Osteocyte (in vitro differentiated cells): ENCODE data around the gene PTPRN2. TPM values are rescaled to one million over a fixed set of nuclear protein-coding genes. Genes with fewer than 3 reads are reported as not detected.

Experiments used
- DNase-seq: peaks from one replicate; pipeline ENCODE4 v3.0.0; 2021; ENCODE audit warnings: mixed read lengths; ENCODE audit not compliant: unreplicated experiment; ENCODE audit errors: extremely low spot score
- H3K27ac Mint-ChIP-seq: one replicate; pipeline ENCODE4 v1.8.0; 2021; ENCODE audit warnings: mild to moderate bottlenecking, mixed read lengths; ENCODE audit not compliant: unreplicated experiment
- H3K27me3 Mint-ChIP-seq: one replicate; pipeline ENCODE4 v1.8.0; 2021; ENCODE audit warnings: mixed read lengths; ENCODE audit not compliant: unreplicated experiment
- H3K36me3 Mint-ChIP-seq: one replicate; pipeline ENCODE4 v1.8.0; 2021; ENCODE audit warnings: mixed read lengths; ENCODE audit not compliant: unreplicated experiment
- H3K4me1 Mint-ChIP-seq: one replicate; pipeline ENCODE4 v1.8.0; 2021; ENCODE audit warnings: mixed read lengths; ENCODE audit not compliant: unreplicated experiment
- H3K4me3 Mint-ChIP-seq: one replicate; pipeline ENCODE4 v1.8.0; 2021; ENCODE audit warnings: mild to moderate bottlenecking, moderate library complexity, mixed read lengths; ENCODE audit not compliant: unreplicated experiment
- H3K9me3 Mint-ChIP-seq: one replicate; pipeline ENCODE4 v1.8.0; 2021; ENCODE audit warnings: mixed read lengths; ENCODE audit not compliant: unreplicated experiment
- CTCF ChIP-seq: fragments of 200-600 bp; sonication (generic); IDR thresholded peaks from 2 replicates; pipeline ENCODE4 v1.5.0; 2021; ENCODE audit warnings: antibody characterized with exemption, mild to moderate bottlenecking, moderate library complexity
- total RNA-seq: library from RNA; stranded (reverse); gene quantifications from 2 replicates; pipeline ENCODE4 v1.2.1, GENCODE V29; 2021

The PTPRN2 gene
- total RNA-seq, 1 donor from 2014 or later = 0.59 TPM

- H3K4me3 Mint-ChIP-seq = no peak overlapping the region
- H3K36me3 Mint-ChIP-seq = no peaks in the 10 kb centered on the region
- no peaks in the 10 kb centered on the region for H3K27me3 Mint-ChIP-seq
- TF ChIP-seq CTCF = no peak
- H3K9me3 Mint-ChIP-seq = peaks cover 34% of the 10 kb centered on the region
- no peak for DNase-seq
- no peak overlapping the region for H3K27ac Mint-ChIP-seq
- no peaks in the 10 kb centered on the region for H3K4me1 Mint-ChIP-seq
Observed at GRCh38 chr7:157909370-157909769, 678.3 kb downstream of the PTPRN2 start.

DNA sequence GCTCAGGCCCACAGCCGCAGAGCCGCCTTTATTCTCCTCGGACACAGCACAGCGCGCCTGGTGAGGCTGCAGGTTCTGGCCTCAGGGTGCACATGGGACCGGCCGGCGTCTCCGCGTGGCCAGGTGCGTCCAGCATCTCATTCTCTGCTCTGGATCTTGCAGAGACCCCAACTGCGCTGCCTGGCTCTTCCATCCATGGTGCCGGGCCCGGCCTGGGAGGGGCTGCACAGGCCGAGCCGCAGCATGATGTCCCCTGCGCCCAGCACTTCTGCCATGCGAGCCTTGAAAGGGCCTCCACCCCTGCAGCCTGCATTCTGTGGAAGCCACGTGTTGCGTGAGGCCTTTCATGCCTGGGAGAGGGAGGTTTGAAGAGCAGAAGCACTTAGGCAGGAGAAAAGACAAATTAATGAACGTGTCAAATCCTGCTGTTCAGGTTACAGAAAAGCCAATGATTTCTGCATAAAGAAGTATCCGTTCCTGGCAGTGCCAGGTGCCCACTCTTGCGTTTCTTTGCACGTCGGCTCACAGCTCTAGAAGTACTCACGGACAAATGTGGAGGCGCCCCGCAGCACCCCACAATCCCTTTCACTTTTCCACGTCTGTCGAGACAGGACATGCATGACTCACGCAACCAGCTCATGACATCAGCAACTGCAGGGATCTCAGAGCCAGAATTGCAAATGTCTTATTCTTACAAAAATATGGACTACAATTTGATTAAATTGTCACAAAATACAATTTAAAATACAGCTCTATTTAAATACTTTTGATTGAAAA, 679.4 kb downstream of the PTPRN2 start:
- TF ChIP-seq CTCF = no peak
- no peaks in the 10 kb centered on the region for H3K27me3 Mint-ChIP-seq
- H3K27ac Mint-ChIP-seq = no peak overlapping the region
- no peaks in the 10 kb centered on the region for H3K36me3 Mint-ChIP-seq
- H3K9me3 Mint-ChIP-seq = peaks cover 28% of the 10 kb centered on the region
- no peak for DNase-seq
- H3K4me1 Mint-ChIP-seq = no peaks in the 10 kb centered on the region
- no peak overlapping the region for H3K4me3 Mint-ChIP-seq

- H3K36me3 Mint-ChIP-seq = no peaks in the 10 kb centered on the region
- H3K4me1 Mint-ChIP-seq = no peaks in the 10 kb centered on the region
- no peak overlapping the region for H3K4me3 Mint-ChIP-seq
- peaks cover 22% of the 10 kb centered on the region for H3K9me3 Mint-ChIP-seq
- no peaks in the 10 kb centered on the region for H3K27me3 Mint-ChIP-seq
- DNase-seq = no peak
- TF ChIP-seq CTCF = no peak
- no peak overlapping the region for H3K27ac Mint-ChIP-seq
Observed at GRCh38 chr7:157907091-157907490, 680.5 kb downstream of the PTPRN2 start.

GRCh38 chr7:157906583-157906982, 681.0 kb downstream of the PTPRN2 start:
- DNase-seq = no peak
- H3K27ac Mint-ChIP-seq = no peak overlapping the region
- peaks cover 16% of the 10 kb centered on the region for H3K9me3 Mint-ChIP-seq
- no peak for TF ChIP-seq CTCF
- H3K4me3 Mint-ChIP-seq = no peak overlapping the region
- no peaks in the 10 kb centered on the region for H3K4me1 Mint-ChIP-seq
- no peaks in the 10 kb centered on the region for H3K27me3 Mint-ChIP-seq
- H3K36me3 Mint-ChIP-seq = no peaks in the 10 kb centered on the region

DNA sequence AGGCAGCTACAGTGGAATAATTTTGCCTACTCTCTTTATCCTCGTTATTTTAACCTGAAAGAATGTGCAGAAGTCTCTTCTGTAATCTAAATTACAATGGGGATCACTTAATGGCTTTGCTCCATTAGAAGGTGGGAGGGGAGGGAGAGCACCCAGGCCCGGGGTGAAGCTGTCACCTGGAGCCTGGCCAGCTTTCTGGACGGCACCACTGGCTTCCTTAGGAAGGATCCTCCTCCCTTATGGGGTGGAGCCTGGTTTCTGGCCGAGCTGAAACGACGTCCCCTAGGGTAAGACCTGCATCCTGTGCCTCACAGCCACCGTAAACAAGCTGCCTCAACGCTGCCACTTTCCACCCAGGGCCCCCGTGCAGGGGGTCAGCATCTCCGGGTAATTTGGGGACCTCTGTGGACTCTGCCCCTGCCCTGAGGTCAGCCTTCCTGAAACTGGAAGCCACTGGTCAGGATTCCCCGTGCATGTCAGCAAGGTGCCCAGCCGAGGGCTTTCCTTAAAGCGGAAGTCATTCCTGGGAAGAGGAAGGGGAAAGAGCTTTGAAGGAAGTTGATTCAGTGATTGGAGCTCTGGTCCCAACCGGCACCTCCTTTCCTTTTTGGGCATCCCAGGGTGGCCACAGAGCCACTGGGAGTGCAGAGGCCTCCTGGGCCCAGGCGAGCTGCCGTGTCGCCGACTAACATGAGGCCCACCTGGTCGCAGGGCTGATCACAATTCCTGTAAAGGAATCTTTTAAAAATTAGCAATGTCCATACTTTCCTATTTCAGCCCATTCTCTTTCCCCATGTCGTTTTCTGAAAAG, 681.8 kb downstream of the PTPRN2 start:
- peaks cover 13% of the 10 kb centered on the region for H3K9me3 Mint-ChIP-seq
- no peaks in the 10 kb centered on the region for H3K4me1 Mint-ChIP-seq
- no peaks in the 10 kb centered on the region for H3K27me3 Mint-ChIP-seq
- H3K27ac Mint-ChIP-seq = no peak overlapping the region
- TF ChIP-seq CTCF = no peak
- no peak for DNase-seq
- no peaks in the 10 kb centered on the region for H3K36me3 Mint-ChIP-seq
- no peak overlapping the region for H3K4me3 Mint-ChIP-seq
